HPDE6-E6E7 (cell line): Measurements from ENCODE around the gene ARHGEF33.
A peak's percentile ranks its signal among the peaks of the same experiment; 100 is the strongest.
"Not testable (repeated sequence)": the region's sequence is repeated elsewhere in the genome, so short reads cannot be mapped to it uniquely, and the experiment has no call there.

Source experiments
- DNase-seq: peaks from one replicate; pipeline ENCODE4 v3.0.0; 2011; ENCODE audit warnings: missing footprints; ENCODE audit errors: extremely low spot score

ARHGEF33 gene

GRCh38 chr2:38909872-38910271, 20.2 kb downstream of the ARHGEF33 start:
- DNase-seq: no peak

GRCh38 chr2:38911191-38911590, 21.5 kb downstream of the ARHGEF33 start:
- no peak for DNase-seq

GRCh38 chr2:38912619-38913018, 22.9 kb downstream of the ARHGEF33 start:
- DNase-seq: no peak

- no peak for DNase-seq
Measured at GRCh38 chr2:38922389-38922788, 32.7 kb downstream of the ARHGEF33 start.

GRCh38 chr2:38922902-38923301, 33.2 kb downstream of the ARHGEF33 start:
- no peak for DNase-seq

- DNase-seq: no peak
Measured at GRCh38 chr2:38925982-38926381, 36.3 kb downstream of the ARHGEF33 start.

- DNase-seq: no peak
Measured at GRCh38 chr2:38930600-38930999, 40.9 kb downstream of the ARHGEF33 start.

GRCh38 chr2:38932586-38932985, 42.9 kb downstream of the ARHGEF33 start:
- DNase-seq: no peak

- DNase-seq: no peak
Measured at GRCh38 chr2:38933653-38934052, 44.0 kb downstream of the ARHGEF33 start.

- no peak for DNase-seq
Measured at GRCh38 chr2:38934742-38935141, 45.1 kb downstream of the ARHGEF33 start.

- peak; percentile 14 for DNase-seq
Measured at GRCh38 chr2:38935568-38936172, 46.0 kb downstream of the ARHGEF33 start.

GRCh38 chr2:38936516-38936915, 46.8 kb downstream of the ARHGEF33 start:
- DNase-seq: not testable (repeated sequence)

GRCh38 chr2:38937548-38937947, 47.9 kb downstream of the ARHGEF33 start:
- DNase-seq: no peak

GRCh38 chr2:38940746-38941145, 51.1 kb downstream of the ARHGEF33 start:
- DNase-seq: no peak

GRCh38 chr2:38943784-38944183, 54.1 kb downstream of the ARHGEF33 start:
- no peak for DNase-seq

GRCh38 chr2:38945372-38945771, 55.7 kb downstream of the ARHGEF33 start:
- no peak for DNase-seq

- no peak for DNase-seq
Measured at GRCh38 chr2:38945911-38946310, 56.2 kb downstream of the ARHGEF33 start.

GRCh38 chr2:38947241-38948239, 57.9 kb downstream of the ARHGEF33 start:
- peak; percentile 86 for DNase-seq

GRCh38 chr2:38948387-38948882, 58.8 kb downstream of the ARHGEF33 start:
- no peak for DNase-seq

- no peak for DNase-seq
Measured at GRCh38 chr2:38948995-38949394, 59.3 kb downstream of the ARHGEF33 start.

GRCh38 chr2:38951766-38952165, 62.1 kb downstream of the ARHGEF33 start:
- DNase-seq: no peak

GRCh38 chr2:38957972-38958371, 68.3 kb downstream of the ARHGEF33 start:
- no peak for DNase-seq

- DNase-seq: no peak
Measured at GRCh38 chr2:38959466-38959865, 69.8 kb downstream of the ARHGEF33 start.
